ENCODE data around the gene SMIM3.
A peak's percentile ranks its signal among the peaks of the same experiment; 100 is the strongest.

DNA sequence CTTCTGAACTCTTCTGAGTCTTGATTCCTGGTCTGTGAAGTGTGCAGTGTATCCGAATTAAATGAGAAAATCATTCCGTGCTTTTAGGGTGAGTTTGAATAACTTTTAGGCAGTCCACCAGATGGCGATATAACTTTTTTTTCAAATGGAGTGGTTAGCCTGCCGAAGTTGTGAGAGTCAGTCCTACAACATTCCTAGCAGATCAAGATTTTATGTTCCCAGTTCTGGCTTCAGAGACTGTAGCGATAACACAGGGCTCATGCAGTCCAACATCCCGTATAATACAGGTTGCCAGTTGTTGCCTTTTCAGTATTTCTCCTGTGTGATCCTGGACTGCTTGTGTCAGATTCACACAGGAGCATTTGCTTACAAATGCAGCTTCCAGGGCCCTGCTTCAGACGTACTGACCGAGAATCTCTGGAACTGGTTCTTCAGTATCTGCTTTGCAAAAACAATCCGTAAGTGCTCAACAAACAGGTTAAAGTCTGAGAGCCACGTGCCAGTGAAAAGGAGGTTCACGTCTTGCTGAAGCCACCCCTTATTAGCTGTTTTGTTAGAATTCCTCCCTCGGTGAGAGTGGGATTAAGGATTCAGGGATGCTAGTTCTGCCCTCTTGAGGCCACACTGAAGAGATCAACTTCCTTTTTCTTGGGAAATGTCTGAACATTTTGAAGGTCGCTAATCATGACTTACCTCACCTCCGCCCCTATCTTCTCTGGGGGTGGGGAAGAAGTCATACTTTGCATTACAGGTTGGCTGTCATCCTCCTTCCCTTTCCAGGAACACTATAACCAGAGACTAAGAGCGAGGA lies 22.8 kb downstream of the SMIM3 start:
- TF ChIP-seq, protein P1, sequence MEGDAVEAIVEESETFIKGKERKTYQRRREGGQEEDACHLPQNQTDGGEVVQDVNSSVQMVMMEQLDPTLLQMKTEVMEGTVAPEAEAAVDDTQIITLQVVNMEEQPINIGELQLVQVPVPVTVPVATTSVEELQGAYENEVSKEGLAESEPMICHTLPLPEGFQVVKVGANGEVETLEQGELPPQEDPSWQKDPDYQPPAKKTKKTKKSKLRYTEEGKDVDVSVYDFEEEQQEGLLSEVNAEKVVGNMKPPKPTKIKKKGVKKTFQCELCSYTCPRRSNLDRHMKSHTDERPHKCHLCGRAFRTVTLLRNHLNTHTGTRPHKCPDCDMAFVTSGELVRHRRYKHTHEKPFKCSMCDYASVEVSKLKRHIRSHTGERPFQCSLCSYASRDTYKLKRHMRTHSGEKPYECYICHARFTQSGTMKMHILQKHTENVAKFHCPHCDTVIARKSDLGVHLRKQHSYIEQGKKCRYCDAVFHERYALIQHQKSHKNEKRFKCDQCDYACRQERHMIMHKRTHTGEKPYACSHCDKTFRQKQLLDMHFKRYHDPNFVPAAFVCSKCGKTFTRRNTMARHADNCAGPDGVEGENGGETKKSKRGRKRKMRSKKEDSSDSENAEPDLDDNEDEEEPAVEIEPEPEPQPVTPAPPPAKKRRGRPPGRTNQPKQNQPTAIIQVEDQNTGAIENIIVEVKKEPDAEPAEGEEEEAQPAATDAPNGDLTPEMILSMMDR (IDR thresholded peaks at IDR 0.05; ENCODE audit: poor library complexity, severe bottlenecking) = peak; percentile 72
- TF ChIP-seq SMC3 (conservative IDR thresholded peaks at IDR 0.05; ENCODE audit: poor library complexity) (peak; percentile 80), EZH2 (IDR thresholded peaks at IDR 0.05; ENCODE audit: borderline replicate concordance, insufficient read depth, low read length, poor library complexity, severe bottlenecking) (no peak), RAD21 (conservative IDR thresholded peaks at IDR 0.05) (peak; percentile 71), POLR2AphosphoS5 (IDR thresholded peaks at IDR 0.05) (no peak), TAF1 (IDR thresholded peaks at IDR 0.05; ENCODE audit: low read depth) (no peak)

All from neural cell (in vitro differentiated cells).